ENCODE results near the gene LIN54.

- TF ChIP-seq, protein P1, sequence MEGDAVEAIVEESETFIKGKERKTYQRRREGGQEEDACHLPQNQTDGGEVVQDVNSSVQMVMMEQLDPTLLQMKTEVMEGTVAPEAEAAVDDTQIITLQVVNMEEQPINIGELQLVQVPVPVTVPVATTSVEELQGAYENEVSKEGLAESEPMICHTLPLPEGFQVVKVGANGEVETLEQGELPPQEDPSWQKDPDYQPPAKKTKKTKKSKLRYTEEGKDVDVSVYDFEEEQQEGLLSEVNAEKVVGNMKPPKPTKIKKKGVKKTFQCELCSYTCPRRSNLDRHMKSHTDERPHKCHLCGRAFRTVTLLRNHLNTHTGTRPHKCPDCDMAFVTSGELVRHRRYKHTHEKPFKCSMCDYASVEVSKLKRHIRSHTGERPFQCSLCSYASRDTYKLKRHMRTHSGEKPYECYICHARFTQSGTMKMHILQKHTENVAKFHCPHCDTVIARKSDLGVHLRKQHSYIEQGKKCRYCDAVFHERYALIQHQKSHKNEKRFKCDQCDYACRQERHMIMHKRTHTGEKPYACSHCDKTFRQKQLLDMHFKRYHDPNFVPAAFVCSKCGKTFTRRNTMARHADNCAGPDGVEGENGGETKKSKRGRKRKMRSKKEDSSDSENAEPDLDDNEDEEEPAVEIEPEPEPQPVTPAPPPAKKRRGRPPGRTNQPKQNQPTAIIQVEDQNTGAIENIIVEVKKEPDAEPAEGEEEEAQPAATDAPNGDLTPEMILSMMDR (IDR thresholded peaks at IDR 0.05): no peak
- TF ChIP-seq EP300 (IDR thresholded peaks at IDR 0.05) (no peak), POLR2A (IDR thresholded peaks at IDR 0.05) (no peak), POLR2AphosphoS5 (IDR thresholded peaks at IDR 0.05) (no peak)
These were observed 44.9 kb downstream of the LIN54 start for GRCh38 chr4:82965763-82966162.

Data from stomach (tissue), 4 donors.